Transverse colon (tissue), 4 donors: ENCODE measurements around the gene GATA5.

Source experiments
- CTCF ChIP-seq, 5 experiments: fragments of 200-600 bp in 3 of 5; fragments of 450-650 bp in 2 of 5; sonication (generic) in 3 of 5; IDR thresholded peaks; 1 replicate in 2 of 5; 2 replicates in 3 of 5; pipeline ENCODE4 v1.5.1; 2016 to 2017; ENCODE audit warnings: antibody characterized with exemption in 5 of 5, inconsistent platforms in 3 of 5, mild to moderate bottlenecking in 2 of 5, moderate library complexity in 1 of 5
- EP300 ChIP-seq: sonication (generic); formaldehyde crosslinking; IDR thresholded peaks from one replicate; pipeline ENCODE4 v1.6.1; 2017; ENCODE audit warnings: antibody characterized with exemption, low read depth
- POLR2A ChIP-seq: fragments of 450-650 bp; IDR thresholded peaks from one replicate; pipeline ENCODE4 v1.6.1; 2016; ENCODE audit warnings: antibody characterized with exemption, mild to moderate bottlenecking, moderate library complexity
- POLR2AphosphoS5 ChIP-seq, 3 donors: sonication (generic); formaldehyde crosslinking; IDR thresholded peaks; one replicate each; pipeline ENCODE4 v1.6.1; 2016; ENCODE audit warnings: antibody characterized with exemption in 3 of 3

GRCh38 chr20:62476056-62476838 is 452 bp upstream of the GATA5 start:
- no peak for TF ChIP-seq POLR2AphosphoS5 (IDR thresholded peaks at IDR 0.05)
- no peak for TF ChIP-seq CTCF (IDR thresholded peaks at IDR 0.05)
- TF ChIP-seq EP300: no peak
- no peak for TF ChIP-seq POLR2A
